HepG2 (cell line): ENCODE results near the gene DNMT3B. TPM values are rescaled to one million over a fixed set of nuclear protein-coding genes. Genes with fewer than 3 reads are reported as not detected.

ENCODE experiments used
- AKAP8 ChIP-seq: sonication (generic); formaldehyde crosslinking; IDR thresholded peaks from 2 replicates; pipeline ENCODE4 v1.5.1; 2020; ENCODE audit warnings: mild to moderate bottlenecking, missing genetic modification reagents
- CEBPG ChIP-seq: IDR thresholded peaks from 2 replicates; pipeline ENCODE4 v1.6.1; 2016
- EZH2 ChIP-seq: conservative IDR thresholded peaks from 2 replicates; pipeline ENCODE4 v1.6.1; 2012; ENCODE audit warnings: mild to moderate bottlenecking, low read depth, low read length, moderate library complexity
- HOXD1 ChIP-seq: sonication (generic); formaldehyde crosslinking; IDR thresholded peaks from 2 replicates; pipeline ENCODE4 v1.5.0; 2020; ENCODE audit warnings: missing genetic modification reagents
- KDM4B ChIP-seq: sonication (generic); formaldehyde crosslinking; IDR thresholded peaks from 2 replicates; pipeline ENCODE4 v1.4.0; 2020; ENCODE audit warnings: missing genetic modification reagents
- MED13 ChIP-seq: sonication (generic); formaldehyde crosslinking; IDR thresholded peaks from 2 replicates; pipeline ENCODE4 v1.5.0; 2020; ENCODE audit warnings: missing genetic modification reagents
- NRL ChIP-seq: sonication (generic); formaldehyde crosslinking; IDR thresholded peaks from 2 replicates; pipeline ENCODE4 v1.5.0; 2020; ENCODE audit warnings: missing genetic modification reagents, mild to moderate bottlenecking, moderate library complexity, borderline replicate concordance
- SP5 ChIP-seq: IDR thresholded peaks from 2 replicates; pipeline ENCODE4 v1.6.1; 2016; ENCODE audit warnings: low read depth, borderline replicate concordance
- SRSF9 ChIP-seq: fragments of 200-400 bp; formaldehyde crosslinking; IDR thresholded peaks from 2 replicates; pipeline ENCODE4 v1.6.1; 2018; ENCODE audit warnings: borderline replicate concordance, mild to moderate bottlenecking, low read depth, low read length; ENCODE audit not compliant: insufficient read depth, poor library complexity, severe bottlenecking
- TIGD3 ChIP-seq: sonication (generic); formaldehyde crosslinking; IDR thresholded peaks from 2 replicates; pipeline ENCODE4 v1.5.1; 2020; ENCODE audit warnings: mild to moderate bottlenecking, missing genetic modification reagents, borderline replicate concordance
- ZNF318 ChIP-seq: sonication (generic); formaldehyde crosslinking; IDR thresholded peaks from 2 replicates; pipeline ENCODE4 v1.4.0; 2020; ENCODE audit warnings: mild to moderate bottlenecking, missing genetic modification reagents
- ZNF33B ChIP-seq: sonication (generic); formaldehyde crosslinking; IDR thresholded peaks from 2 replicates; pipeline ENCODE4 v1.5.1; 2020; ENCODE audit warnings: mild to moderate bottlenecking, missing genetic modification reagents
- ZNF501 ChIP-seq: sonication (generic); formaldehyde crosslinking; IDR thresholded peaks from 2 replicates; pipeline ENCODE4 v1.5.1; 2020; ENCODE audit warnings: mild to moderate bottlenecking, moderate library complexity, missing genetic modification reagents
- ZNF672 ChIP-seq: sonication (generic); formaldehyde crosslinking; IDR thresholded peaks from 2 replicates; pipeline ENCODE4 v1.8.1; 2022; ENCODE audit warnings: missing genetic modification reagents
- ZNF724P ChIP-seq: sonication (generic); formaldehyde crosslinking; IDR thresholded peaks from 2 replicates; pipeline ENCODE4 v1.8.0; 2022; ENCODE audit warnings: missing genetic modification reagents, borderline replicate concordance
- ZNF746 ChIP-seq: sonication (generic); formaldehyde crosslinking; IDR thresholded peaks from 2 replicates; pipeline ENCODE4 v1.8.0; 2022; ENCODE audit warnings: mild to moderate bottlenecking, missing genetic modification reagents
- ZNF768 ChIP-seq: sonication (generic); formaldehyde crosslinking; IDR thresholded peaks from 2 replicates; pipeline ENCODE4 v1.4.0; 2020; ENCODE audit warnings: missing genetic modification reagents
- ZNF83 ChIP-seq: sonication (generic); formaldehyde crosslinking; IDR thresholded peaks from 2 replicates; pipeline ENCODE4 v1.4.0; 2020; ENCODE audit warnings: missing genetic modification reagents, mild to moderate bottlenecking, borderline replicate concordance
- polyA plus RNA-seq, 8 experiments: library from polyadenylated mRNA; depleted of rRNA in 3 of 8; stranded (reverse) in 7 of 8; unstranded in 1 of 8; fragments of >200 nt; fragmentation: Illumina TruSeq in 4 of 8; extraction: Trizol in 4 of 8; gene quantifications; 2 replicates each; pipeline versions ENCODE4 v1.2.1 to v1.2.3, GENCODE V29; 2011 to 2016; ENCODE audit warnings: low read depth in 4 of 8, missing spikeins in 1 of 8, mixed read lengths in 1 of 8; ENCODE audit not compliant: insufficient read depth in 1 of 8
- total RNA-seq, 5 experiments: library from RNA; depleted of rRNA; stranded (reverse); fragments of >200 nt; fragmentation: Illumina TruSeq; extraction: Trizol; gene quantifications; 2 replicates each; pipeline ENCODE4 v1.2.3, GENCODE V29; 2016; ENCODE audit warnings: low read depth in 1 of 5
- TF ChIP-seq, protein P1 (sequence below): IDR thresholded peaks from 2 replicates; pipeline ENCODE4 v1.6.1; 2016; ENCODE audit warnings: low read depth, control low read depth

DNMT3B gene
- total and polyA plus RNA-seq, 2 of the 13 experiments (the other 11 are each of a cell fraction or from before 2014, with no cell fraction given): 3.8 to 13.9 TPM

GRCh38 chr20:32819992-32820697, 58.0 kb downstream of the DNMT3B start (continued):
- 0 out of 2 replicates have a peak, but pooled peaks have one; percentile 4 for TF ChIP-seq CEBPG (CRISPR knock-in tag)
- TF ChIP-seq ZNF501: peak; percentile 66; the same call in 1 of the 2 replicates
- TF ChIP-seq ZNF318 (CRISPR knock-in tag): 0 out of 2 replicates have a peak, but pooled peaks have one; percentile 58
- TF ChIP-seq TIGD3 (CRISPR knock-in tag): no peak
- TF ChIP-seq ZNF724P (CRISPR knock-in tag): no peak
- TF ChIP-seq MED13 (CRISPR knock-in tag): 0 out of 2 replicates have a peak, but pooled peaks have one; percentile 42
- TF ChIP-seq ZNF33B (CRISPR knock-in tag): peak; percentile 95; the same call in 1 of the 2 replicates
- TF ChIP-seq SRSF9: no peak
- peak; percentile 81 for TF ChIP-seq ZNF768 (CRISPR knock-in tag)
- TF ChIP-seq NRL (CRISPR knock-in tag): peak; percentile 95
- no peak for TF ChIP-seq ZNF672 (CRISPR knock-in tag)
- TF ChIP-seq EZH2: no peak
- TF ChIP-seq, protein P1, sequence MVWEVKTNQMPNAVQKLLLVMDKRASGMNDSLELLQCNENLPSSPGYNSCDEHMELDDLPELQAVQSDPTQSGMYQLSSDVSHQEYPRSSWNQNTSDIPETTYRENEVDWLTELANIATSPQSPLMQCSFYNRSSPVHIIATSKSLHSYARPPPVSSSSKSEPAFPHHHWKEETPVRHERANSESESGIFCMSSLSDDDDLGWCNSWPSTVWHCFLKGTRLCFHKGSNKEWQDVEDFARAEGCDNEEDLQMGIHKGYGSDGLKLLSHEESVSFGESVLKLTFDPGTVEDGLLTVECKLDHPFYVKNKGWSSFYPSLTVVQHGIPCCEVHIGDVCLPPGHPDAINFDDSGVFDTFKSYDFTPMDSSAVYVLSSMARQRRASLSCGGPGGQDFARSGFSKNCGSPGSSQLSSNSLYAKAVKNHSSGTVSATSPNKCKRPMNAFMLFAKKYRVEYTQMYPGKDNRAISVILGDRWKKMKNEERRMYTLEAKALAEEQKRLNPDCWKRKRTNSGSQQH (CRISPR knock-in tag): peak; percentile 66; the same call in 1 of the 2 replicates
- TF ChIP-seq KDM4B: peak; percentile 32; the same call in 1 of the 2 replicates
- no peak for TF ChIP-seq ZNF746
- peak; percentile 74; the same call in 1 of the 2 replicates for TF ChIP-seq HOXD1 (CRISPR knock-in tag)
- peak; percentile 83 for TF ChIP-seq AKAP8 (CRISPR knock-in tag)
- peak; percentile 97 for TF ChIP-seq ZNF83 (CRISPR knock-in tag)
- TF ChIP-seq SP5 (CRISPR knock-in tag): peak; percentile 81
